ENCODE data around the gene LIMS2. TPM values are rescaled to one million over a fixed set of nuclear protein-coding genes. Genes with fewer than 3 reads are reported as not detected.

Gene LIMS2
- total RNA-seq, 2 experiments from 2014 or later, result 1.6 to 24.9 TPM

DNA sequence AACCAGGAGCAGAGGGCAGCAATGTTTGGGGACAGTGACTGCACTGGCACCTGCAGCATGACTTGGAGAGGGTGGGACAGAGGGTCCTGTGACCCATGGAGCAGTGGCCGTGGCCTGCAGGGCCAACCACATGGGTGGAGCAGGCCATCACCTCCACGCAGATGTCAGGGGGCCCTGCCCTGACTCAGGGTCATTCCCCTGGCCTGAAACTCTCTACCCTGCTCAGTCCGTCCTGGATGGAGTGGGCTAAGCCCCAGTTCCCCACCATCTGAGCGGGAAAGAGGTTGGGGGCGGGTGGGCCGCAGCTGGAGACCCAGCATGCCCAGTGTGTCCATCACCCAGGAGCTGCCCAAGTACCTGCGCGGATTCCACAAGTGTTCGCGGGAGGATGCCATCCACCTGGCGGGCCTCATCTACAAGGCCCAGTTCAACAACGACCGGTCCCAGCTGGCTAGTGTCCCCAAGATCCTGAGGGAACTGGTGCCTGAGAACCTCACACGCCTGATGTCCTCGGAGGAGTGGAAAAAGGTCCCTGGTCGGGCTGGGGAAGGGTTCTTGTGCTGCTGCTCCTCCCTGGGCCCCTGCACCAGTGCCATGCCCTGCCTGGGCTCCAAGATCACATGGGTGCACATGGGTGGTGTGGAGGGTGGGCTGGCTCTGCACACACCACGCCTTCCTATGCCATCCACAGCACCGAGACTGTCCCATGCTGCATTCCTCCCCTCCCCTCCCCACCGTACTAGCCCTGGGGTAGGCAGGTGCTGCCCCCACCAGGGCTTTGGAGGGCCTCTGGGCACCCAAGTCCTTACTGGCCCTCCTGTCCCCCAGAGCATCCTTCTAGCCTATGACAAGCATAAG, 39.7 kb downstream of the LIMS2 start:
- TF ChIP-seq, protein P1, sequence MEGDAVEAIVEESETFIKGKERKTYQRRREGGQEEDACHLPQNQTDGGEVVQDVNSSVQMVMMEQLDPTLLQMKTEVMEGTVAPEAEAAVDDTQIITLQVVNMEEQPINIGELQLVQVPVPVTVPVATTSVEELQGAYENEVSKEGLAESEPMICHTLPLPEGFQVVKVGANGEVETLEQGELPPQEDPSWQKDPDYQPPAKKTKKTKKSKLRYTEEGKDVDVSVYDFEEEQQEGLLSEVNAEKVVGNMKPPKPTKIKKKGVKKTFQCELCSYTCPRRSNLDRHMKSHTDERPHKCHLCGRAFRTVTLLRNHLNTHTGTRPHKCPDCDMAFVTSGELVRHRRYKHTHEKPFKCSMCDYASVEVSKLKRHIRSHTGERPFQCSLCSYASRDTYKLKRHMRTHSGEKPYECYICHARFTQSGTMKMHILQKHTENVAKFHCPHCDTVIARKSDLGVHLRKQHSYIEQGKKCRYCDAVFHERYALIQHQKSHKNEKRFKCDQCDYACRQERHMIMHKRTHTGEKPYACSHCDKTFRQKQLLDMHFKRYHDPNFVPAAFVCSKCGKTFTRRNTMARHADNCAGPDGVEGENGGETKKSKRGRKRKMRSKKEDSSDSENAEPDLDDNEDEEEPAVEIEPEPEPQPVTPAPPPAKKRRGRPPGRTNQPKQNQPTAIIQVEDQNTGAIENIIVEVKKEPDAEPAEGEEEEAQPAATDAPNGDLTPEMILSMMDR (conservative IDR thresholded peaks at IDR 0.05; ENCODE audit: low read length), result no peak
- no peak for TF ChIP-seq EZH2phosphoT487 (IDR thresholded peaks at IDR 0.05; ENCODE audit: borderline replicate concordance, low read depth, low read length)
- H3K4me1 ChIP-seq (ENCODE audit: insufficient read depth, low read length, poor library complexity, severe bottlenecking), result peaks cover 11% of the 10 kb centered on the region
- POLR2A ChIA-PET, result interaction anchor here (1.4 kb wide), 1 partner anchor 60 kb away, joined by 3 read pairs; no protein-coding TSS in a partner anchor
- H3K79me2 ChIP-seq (ENCODE audit: insufficient read depth, low read depth, low read length), result no peaks in the 10 kb centered on the region
- H3K4me3 ChIP-seq (ENCODE audit: low read depth, low read length, poor library complexity, severe bottlenecking), result no peak overlapping the region
- H4K20me1 ChIP-seq (ENCODE audit: insufficient read depth, low read length), result no peaks in the 10 kb centered on the region
- no peaks in the 10 kb centered on the region for H3K9me3 ChIP-seq (ENCODE audit: low read length)
- H3K9me2 ChIP-seq (ENCODE audit: insufficient read depth, low read length), result no peaks in the 10 kb centered on the region
- H3K27ac ChIP-seq (ENCODE audit: low read depth, low read length, poor library complexity, severe bottlenecking), result no peak overlapping the region
- no peaks in the 10 kb centered on the region for H3K36me3 ChIP-seq (ENCODE audit: insufficient read depth, low read length)
- no peak overlapping the region for H3K4me2 ChIP-seq (ENCODE audit: low read length)
- DNase-seq (ENCODE audit: low spot score), result no peak
- no TSS peak for BruUV-seq (replicated peaks)
- H2AFZ ChIP-seq (ENCODE audit: low read length), result no peak overlapping the region
- CTCF ChIA-PET (ENCODE audit: unreplicated experiment), result no interaction called here
- intact Hi-C loops (cut with micrococcal nuclease; ENCODE audit: unreplicated experiment), result no loop called here

DNA sequence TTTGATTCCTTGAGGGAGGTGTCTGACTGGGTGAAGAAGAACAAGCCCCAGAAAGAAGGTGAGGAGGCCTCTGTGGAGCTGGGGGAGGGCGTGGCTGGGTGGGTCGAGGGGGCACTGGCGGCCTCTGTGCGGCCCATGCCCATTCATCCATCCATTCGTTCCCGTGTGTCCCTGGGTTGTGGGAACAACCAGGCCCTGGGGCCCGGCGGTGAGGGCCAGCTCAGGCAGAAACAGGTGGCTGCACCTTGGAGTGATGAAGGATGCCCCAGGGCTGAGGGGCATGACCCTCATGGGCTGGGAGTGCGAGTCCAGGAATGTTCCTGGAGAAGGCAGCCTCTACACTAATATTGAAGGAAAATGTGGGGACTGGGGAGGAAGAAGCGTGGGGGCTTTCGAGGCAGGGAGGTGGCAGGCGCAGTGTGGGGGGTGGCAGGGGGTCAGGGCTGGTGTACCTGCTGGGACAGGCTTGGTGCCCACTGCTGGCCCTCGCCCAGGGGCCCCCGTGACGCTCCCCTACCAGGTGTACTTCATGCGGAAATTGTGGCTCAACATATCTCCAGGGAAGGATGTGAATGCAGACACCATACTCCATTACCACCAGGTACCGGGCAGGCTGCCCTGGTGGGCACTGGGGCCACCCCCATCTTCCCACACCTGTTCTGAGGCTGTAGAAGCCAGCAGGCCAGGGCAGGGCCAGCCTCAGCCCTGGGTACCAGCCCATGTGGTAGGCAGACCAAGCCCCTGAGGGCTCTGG, 40.5 kb downstream of the LIMS2 start:
- Histone ChIP-seq H3K36me3 (ENCODE audit: insufficient read depth, low read length) (no peaks in the 10 kb centered on the region), H3K9me3 (ENCODE audit: low read length) (no peaks in the 10 kb centered on the region), H3K4me2 (ENCODE audit: low read length) (no peak overlapping the region), H3K9me2 (ENCODE audit: insufficient read depth, low read length) (no peaks in the 10 kb centered on the region), H2AFZ (ENCODE audit: low read length) (no peak overlapping the region), H3K4me3 (ENCODE audit: low read depth, low read length, poor library complexity, severe bottlenecking) (no peak overlapping the region), H3K79me2 (ENCODE audit: insufficient read depth, low read depth, low read length) (no peaks in the 10 kb centered on the region), H3K4me1 (ENCODE audit: insufficient read depth, low read length, poor library complexity, severe bottlenecking) (peaks cover 3% of the 10 kb centered on the region), H3K27ac (ENCODE audit: low read depth, low read length, poor library complexity, severe bottlenecking) (no peak overlapping the region), H4K20me1 (ENCODE audit: insufficient read depth, low read length) (no peaks in the 10 kb centered on the region)
- DNase-seq (ENCODE audit: low spot score), result no peak
- ChIA-PET POLR2A (interaction anchor here (0.8 kb wide), 1 partner anchor 9 kb away, joined by 3 read pairs; no protein-coding TSS in a partner anchor), CTCF (ENCODE audit: unreplicated experiment) (no interaction called here)
- TF ChIP-seq EZH2phosphoT487 (IDR thresholded peaks at IDR 0.05; ENCODE audit: borderline replicate concordance, low read depth, low read length), result no peak
- TF ChIP-seq, protein P1 (conservative IDR thresholded peaks at IDR 0.05; ENCODE audit: low read length), result no peak
- intact Hi-C loops (cut with micrococcal nuclease; ENCODE audit: unreplicated experiment), result no loop called here
- BruUV-seq (replicated peaks), result no TSS peak
